CD14-positive monocyte (primary cell): ENCODE results near the gene LDAF1. TPM values are rescaled to one million over a fixed set of nuclear protein-coding genes. Genes with fewer than 3 reads are reported as not detected.
"Not testable (repeated sequence)": the region's sequence is repeated elsewhere in the genome, so short reads cannot be mapped to it uniquely, and the experiment has no call there.

Source experiments
- DNase-seq, 3 donors: peaks; one replicate each; pipeline ENCODE4 v3.0.0-alpha.2; 2011 to 2022
- H2AFZ ChIP-seq: 2 replicates; pipeline ENCODE4 v1.6.0; 2012; ENCODE audit warnings: mild to moderate bottlenecking, low read depth, low read length, inconsistent platforms; ENCODE audit not compliant: insufficient read depth, poor library complexity, severe bottlenecking
- H3K27ac ChIP-seq, 2 donors: 1 replicate in 1 of 2; 2 replicates in 1 of 2; pipeline ENCODE4 v1.5.1; 2012 to 2013; ENCODE audit warnings: low read length in 2 of 2, control low read depth in 1 of 2, inconsistent platforms in 1 of 2, low read depth in 1 of 2, mild to moderate bottlenecking in 1 of 2
- H3K27me3 ChIP-seq, 2 donors: one replicate each; pipeline versions ENCODE4 v1.6.0 to v1.6.1; 2011 to 2013; ENCODE audit warnings: low read length in 2 of 2; ENCODE audit not compliant: control insufficient read depth in 2 of 2, insufficient read depth in 2 of 2
- H3K36me3 ChIP-seq, 2 donors: replicated peaks in 1 of 2; 1 replicate in 1 of 2; 2 replicates in 1 of 2; pipeline versions ENCODE4 v1.5.1 to v1.6.1; 2012 to 2013; ENCODE audit warnings: low read length in 2 of 2, control low read depth in 1 of 2, inconsistent platforms in 1 of 2, mild to moderate bottlenecking in 1 of 2; ENCODE audit not compliant: insufficient read depth in 2 of 2, control insufficient read depth in 1 of 2
- H3K4me1 ChIP-seq, 2 donors: 1 replicate in 1 of 2; 2 replicates in 1 of 2; pipeline versions ENCODE4 v1.5.1 to v1.6.1; 2012 to 2013; ENCODE audit warnings: low read length in 2 of 2, control low read depth in 1 of 2, inconsistent platforms in 1 of 2, mild to moderate bottlenecking in 1 of 2, moderate library complexity in 1 of 2; ENCODE audit not compliant: insufficient read depth in 2 of 2, control insufficient read depth in 1 of 2
- H3K4me2 ChIP-seq: replicated peaks from 2 replicates; pipeline ENCODE3; 2012; ENCODE audit warnings: low read length, moderate library complexity, mild to moderate bottlenecking; ENCODE audit not compliant: poor library complexity, severe bottlenecking; ENCODE audit errors: extremely low read depth
- H3K4me3 ChIP-seq, 3 experiments: fragments of 200-600 bp in 1 of 3; sonication (generic) in 1 of 3; replicated peaks in 1 of 3; 1 replicate in 2 of 3; 2 replicates in 1 of 3; pipeline ENCODE4 v1.5.1; 2011 to 2013; ENCODE audit warnings: low read length in 3 of 3, mild to moderate bottlenecking in 3 of 3, control low read depth in 2 of 3, low read depth in 2 of 3, inconsistent platforms in 1 of 3, moderate library complexity in 1 of 3
- H3K79me2 ChIP-seq: 2 replicates; pipeline ENCODE4 v1.6.0; 2012; ENCODE audit warnings: mild to moderate bottlenecking, control low read depth, inconsistent platforms, low read length, moderate library complexity; ENCODE audit not compliant: insufficient read depth
- H3K9ac ChIP-seq: 2 replicates; pipeline ENCODE4 v1.6.0; 2017; ENCODE audit warnings: low read length, mild to moderate bottlenecking; ENCODE audit not compliant: insufficient read depth, poor library complexity, severe bottlenecking
- H3K9me3 ChIP-seq, 2 donors: replicated peaks in 1 of 2; 1 replicate in 1 of 2; 2 replicates in 1 of 2; pipeline versions ENCODE4 v1.5.1 to v1.6.1; 2012 to 2013; ENCODE audit warnings: low read length in 2 of 2, control low read depth in 1 of 2; ENCODE audit not compliant: control insufficient read depth in 1 of 2, insufficient read depth in 1 of 2
- H4K20me1 ChIP-seq: 2 replicates; pipeline ENCODE4 v1.6.0; 2012; ENCODE audit warnings: mild to moderate bottlenecking, low read length, control low read depth, moderate library complexity; ENCODE audit not compliant: insufficient read depth
- H3K27ac Mint-ChIP-seq, 7 donors: one replicate each; pipeline ENCODE4 v1.8.0; 2020; ENCODE audit warnings: mild to moderate bottlenecking in 7 of 7, mixed read lengths in 7 of 7, moderate library complexity in 6 of 7, inconsistent platforms in 2 of 7
- H3K27me3 Mint-ChIP-seq, 3 donors: one replicate each; pipeline ENCODE4 v1.8.0; 2021 to 2022; ENCODE audit warnings: low read depth in 3 of 3, mild to moderate bottlenecking in 3 of 3, mixed read lengths in 3 of 3, moderate library complexity in 3 of 3, inconsistent platforms in 1 of 3
- H3K36me3 Mint-ChIP-seq, 2 donors: one replicate each; pipeline ENCODE4 v1.8.0; 2020; ENCODE audit warnings: mixed read lengths in 2 of 2, inconsistent platforms in 1 of 2, mild to moderate bottlenecking in 1 of 2
- H3K4me1 Mint-ChIP-seq: one replicate; pipeline ENCODE4 v1.8.0; 2020; ENCODE audit warnings: mild to moderate bottlenecking, mixed read lengths
- H3K4me3 Mint-ChIP-seq, 2 donors: one replicate each; pipeline ENCODE4 v1.8.0; 2020; ENCODE audit warnings: mild to moderate bottlenecking in 2 of 2, mixed read lengths in 2 of 2, moderate library complexity in 1 of 2
- H3K9me3 Mint-ChIP-seq, 7 donors: one replicate each; pipeline ENCODE4 v1.8.0; 2020 to 2022; ENCODE audit warnings: mixed read lengths in 7 of 7, mild to moderate bottlenecking in 6 of 7, moderate library complexity in 6 of 7, inconsistent platforms in 2 of 7
- CTCF ChIP-seq: fragments of 200-600 bp; IDR thresholded peaks from one replicate; pipeline ENCODE4 v1.8.0; 2022; ENCODE audit warnings: antibody characterized with exemption, mild to moderate bottlenecking
- WGBS: methylation state at CpG from one replicate; pipeline ENCODE4 v1.1.5; 2013; ENCODE audit warnings: missing lambda C conversion rate; ENCODE audit not compliant: insufficient coverage; 5-methylcytosine and 5-hydroxymethylcytosine counted together
- intact Hi-C, 2 donors: fragments of 100-400 bp; cut with micrococcal nuclease; formaldehyde crosslinking; loops; one replicate each; pipeline versions ENCODE4 v1.15.0 to v1.15.1; 2023
- polyA plus RNA-seq, 3 donors: library from polyadenylated mRNA; depleted of rRNA in 1 of 3; unstranded in 2 of 3; stranded (reverse) in 1 of 3; fragments of 300-500 nt in 2 of 3; fragments of >200 nt in 1 of 3; fragmentation: Illumina TruSeq in 2 of 3; gene quantifications; 1 replicate in 2 of 3; 2 replicates in 1 of 3; pipeline ENCODE4 v1.2.3, GENCODE V29; 2012 to 2021

The LDAF1 gene
- polyA plus RNA-seq, 3 donors = 10.1 to 24.3 (median 17.9) TPM

- TF ChIP-seq CTCF = no peak
These were observed 12.7 kb upstream of the LDAF1 start for GRCh38 chr16:21145738-21146137.

GRCh38 chr16:21150375-21151001, 8.0 kb upstream of the LDAF1 start, which contains the start of gene DNAH3:
Gene DNAH3 (minus strand): TSS chr16:21150846. CDS start chr16:21150319, 527 bp downstream.
- H3K27me3 ChIP-seq = no peaks in the 10 kb centered on the region
- no peaks in the 10 kb centered on the region for H4K20me1 ChIP-seq
- no peak for TF ChIP-seq CTCF
- H3K79me2 ChIP-seq = no peaks in the 10 kb centered on the region
- H2AFZ ChIP-seq = no peak within 1 kb of the TSS
- Mint-ChIP-seq H3K27ac (no peak within 1 kb of the TSS), H3K27me3 (peaks cover 5 to 19% (median 5%) of the 10 kb centered on the region in 3 donors), H3K9me3 (peaks cover 0 to 3% (median 0%) of the 10 kb centered on the region in 7 donors), H3K36me3 (no peaks in the 10 kb centered on the region), H3K4me3 (peak within 1 kb of the TSS in 1 of 2 donors; percentile 39), H3K4me1 (peaks cover 5% of the 10 kb centered on the region)
- no peak within 1 kb of the TSS for H3K9ac ChIP-seq
- intact Hi-C loops = no loop called here
- H3K36me3 ChIP-seq = no peaks in the 10 kb centered on the region
- DNase-seq = no peak
- WGBS = 3% methylated on average over 5 of the region's 8 CpGs
- H3K27ac ChIP-seq = no peak within 1 kb of the TSS
- no peaks in the 10 kb centered on the region for H3K9me3 ChIP-seq
- H3K4me1 ChIP-seq = no peaks in the 10 kb centered on the region
- no peak within 1 kb of the TSS for H3K4me2 ChIP-seq
- H3K4me3 ChIP-seq = no peak within 1 kb of the TSS

More at GRCh38 chr16:21145738-21146137, 12.7 kb upstream of the LDAF1 start:
- DNase-seq = no peak
- H3K27ac ChIP-seq = no peak overlapping the region
- H3K27me3 Mint-ChIP-seq = peaks cover 5 to 14% (median 7%) of the 10 kb centered on the region in 3 donors
- no peaks in the 10 kb centered on the region for H4K20me1 ChIP-seq
- H3K4me3 Mint-ChIP-seq = no peak overlapping the region
- H3K4me3 ChIP-seq = no peak overlapping the region
- intact Hi-C loops = no loop called here
- no peaks in the 10 kb centered on the region for H3K9me3 Mint-ChIP-seq
- H3K27me3 ChIP-seq = no peaks in the 10 kb centered on the region
- H2AFZ ChIP-seq = no peak overlapping the region
- H3K9me3 ChIP-seq = no peaks in the 10 kb centered on the region
- H3K36me3 ChIP-seq = no peaks in the 10 kb centered on the region
- no peak overlapping the region for H3K4me2 ChIP-seq
- no peak overlapping the region for H3K9ac ChIP-seq
- 100% methylated on average over 1 of the region's 5 CpGs for WGBS
- peaks cover 3% of the 10 kb centered on the region for H3K4me1 Mint-ChIP-seq
- H3K79me2 ChIP-seq = no peaks in the 10 kb centered on the region
- H3K27ac Mint-ChIP-seq = no peak overlapping the region
- no peaks in the 10 kb centered on the region for H3K36me3 Mint-ChIP-seq
- H3K4me1 ChIP-seq = no peaks in the 10 kb centered on the region

GRCh38 chr16:21152160-21153030, 6.1 kb upstream of the LDAF1 start:
- H3K9me3 ChIP-seq, H3K4me1 ChIP-seq, H3K4me2 ChIP-seq, DNase-seq, H2AFZ ChIP-seq, H3K27me3 ChIP-seq, H3K4me1 Mint-ChIP-seq, intact Hi-C loops, H3K27ac ChIP-seq, H4K20me1 ChIP-seq, H3K36me3 Mint-ChIP-seq, H3K4me3 Mint-ChIP-seq, H3K9ac ChIP-seq, H3K79me2 ChIP-seq, H3K4me3 ChIP-seq, H3K36me3 ChIP-seq, H3K9me3 Mint-ChIP-seq: not testable (repeated sequence)
- Mint-ChIP-seq H3K27me3 (peaks cover 2 to 15% (median 5%) of the 10 kb centered on the region in 3 donors), H3K27ac (peak overlapping the region in 1 of 7 donors; percentile 13)
- 92% methylated on average over 36 of the region's 51 CpGs for WGBS
